ENCODE results near the gene BCLAF1.

DNA sequence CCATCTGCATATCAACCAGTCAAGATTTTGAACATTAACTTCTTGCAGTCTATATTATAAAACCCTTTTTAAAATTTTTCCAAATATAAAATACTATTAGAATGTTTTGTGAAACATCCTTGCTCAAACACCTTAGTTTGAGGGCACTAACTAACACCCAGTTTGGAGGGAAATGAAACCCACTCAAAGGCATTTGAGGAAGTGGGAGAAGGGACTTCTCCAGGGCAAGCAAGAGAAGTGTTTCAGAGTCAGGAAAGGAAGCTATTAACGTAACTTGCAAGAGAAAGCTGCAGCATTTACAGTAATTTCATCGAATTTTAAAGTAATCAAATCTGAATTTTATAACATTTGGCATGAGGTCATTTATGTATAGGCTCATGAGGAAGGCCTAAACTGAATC lies 60.8 kb downstream of the BCLAF1 start:
- TF ChIP-seq, protein P1, sequence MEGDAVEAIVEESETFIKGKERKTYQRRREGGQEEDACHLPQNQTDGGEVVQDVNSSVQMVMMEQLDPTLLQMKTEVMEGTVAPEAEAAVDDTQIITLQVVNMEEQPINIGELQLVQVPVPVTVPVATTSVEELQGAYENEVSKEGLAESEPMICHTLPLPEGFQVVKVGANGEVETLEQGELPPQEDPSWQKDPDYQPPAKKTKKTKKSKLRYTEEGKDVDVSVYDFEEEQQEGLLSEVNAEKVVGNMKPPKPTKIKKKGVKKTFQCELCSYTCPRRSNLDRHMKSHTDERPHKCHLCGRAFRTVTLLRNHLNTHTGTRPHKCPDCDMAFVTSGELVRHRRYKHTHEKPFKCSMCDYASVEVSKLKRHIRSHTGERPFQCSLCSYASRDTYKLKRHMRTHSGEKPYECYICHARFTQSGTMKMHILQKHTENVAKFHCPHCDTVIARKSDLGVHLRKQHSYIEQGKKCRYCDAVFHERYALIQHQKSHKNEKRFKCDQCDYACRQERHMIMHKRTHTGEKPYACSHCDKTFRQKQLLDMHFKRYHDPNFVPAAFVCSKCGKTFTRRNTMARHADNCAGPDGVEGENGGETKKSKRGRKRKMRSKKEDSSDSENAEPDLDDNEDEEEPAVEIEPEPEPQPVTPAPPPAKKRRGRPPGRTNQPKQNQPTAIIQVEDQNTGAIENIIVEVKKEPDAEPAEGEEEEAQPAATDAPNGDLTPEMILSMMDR (IDR thresholded peaks at IDR 0.05; ENCODE audit: low read depth, low read length): no peak
- TF ChIP-seq, protein P2, sequence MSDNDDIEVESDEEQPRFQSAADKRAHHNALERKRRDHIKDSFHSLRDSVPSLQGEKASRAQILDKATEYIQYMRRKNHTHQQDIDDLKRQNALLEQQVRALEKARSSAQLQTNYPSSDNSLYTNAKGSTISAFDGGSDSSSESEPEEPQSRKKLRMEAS (IDR thresholded peaks at IDR 0.05; ENCODE audit: low read depth, low read length): no peak

Measured in NB4 (cell line).